Heart right ventricle (tissue), 16 donors: ENCODE results near the gene SESN3. TPM values are rescaled to one million over a fixed set of nuclear protein-coding genes. Genes with fewer than 3 reads are reported as not detected.
A peak's percentile ranks its signal among the peaks of the same experiment; 100 is the strongest.

Experiments used
- ATAC-seq, 8 donors: fragments of 200-7000 bp; cut with Tn5 transposase; one replicate each; pipeline ENCODE4 v1.9.1; 2020; ENCODE audit warnings: mild to moderate bottlenecking in 8 of 8, moderate library complexity in 8 of 8, moderate number of reproducible peaks in 1 of 8
- DNase-seq, 2 donors: peaks; one replicate each; pipeline ENCODE4 v3.0.0-alpha.2; 2020
- H3K27ac ChIP-seq, 10 donors: fragments of 200-600 bp; sonication (generic) in 2 of 10; one replicate each; pipeline versions ENCODE4 v1.5.0 to v1.8.0; 2020 to 2022; ENCODE audit warnings: mild to moderate bottlenecking in 3 of 10
- H3K27me3 ChIP-seq, 7 donors: fragments of 200-600 bp; one replicate each; pipeline ENCODE4 v1.8.0; 2021 to 2022; ENCODE audit warnings: mild to moderate bottlenecking in 2 of 7
- H3K36me3 ChIP-seq, 9 donors: fragments of 200-600 bp; sonication (generic) in 1 of 9; one replicate each; pipeline versions ENCODE4 v1.5.0 to v1.8.0; 2020 to 2022; ENCODE audit warnings: mild to moderate bottlenecking in 2 of 9
- H3K4me1 ChIP-seq, 9 donors: fragments of 200-600 bp; sonication (generic) in 1 of 9; one replicate each; pipeline versions ENCODE4 v1.5.0 to v1.8.0; 2020 to 2022; ENCODE audit warnings: mild to moderate bottlenecking in 4 of 9
- H3K4me3 ChIP-seq, 10 donors: fragments of 200-600 bp; sonication (generic) in 2 of 10; one replicate each; pipeline versions ENCODE4 v1.5.0 to v1.8.0; 2020 to 2022; ENCODE audit warnings: mild to moderate bottlenecking in 7 of 10, moderate library complexity in 2 of 10
- H3K9me3 ChIP-seq, 11 donors: fragments of 200-600 bp in 10 of 11; sonication (generic) in 2 of 11; one replicate each; pipeline versions ENCODE4 v1.5.0 to v1.8.0; 2013 to 2022; ENCODE audit warnings: mild to moderate bottlenecking in 2 of 11, control low read depth in 1 of 11, moderate library complexity in 1 of 11
- CTCF ChIP-seq, 9 donors: fragments of 200-600 bp; sonication (generic) in 2 of 9; IDR thresholded peaks; one replicate each; pipeline versions ENCODE4 v1.5.0 to v1.8.0; 2021 to 2022; ENCODE audit warnings: antibody characterized with exemption in 9 of 9, mild to moderate bottlenecking in 5 of 9, moderate library complexity in 1 of 9
- WGBS, 2 donors: extraction: QIAGEN DNeasy Blood & Tissue Kit; methylation state at CpG; one replicate each; pipeline ENCODE4 v1.1.7; 2013; ENCODE audit warnings: inconsistent platforms in 1 of 2; 5-methylcytosine and 5-hydroxymethylcytosine counted together
- intact Hi-C, 10 donors: fragments of 100-400 bp; cut with DNase I; formaldehyde crosslinking; loops; one replicate each; pipeline versions ENCODE4 v1.11.1 to v1.14.2; 2022
- polyA plus RNA-seq, 2 donors: library from polyadenylated mRNA; stranded (reverse); fragments of 200-250 nt; gene quantifications; one replicate each; pipeline ENCODE4 v1.2.3, GENCODE V29; 2013
- total RNA-seq, 10 donors: library from RNA; stranded (reverse); fragmentation: NEBNext Ultra II Directional in 3 of 10; extraction: Animal tissue kit (Norgen Biotek cat#: 25700) in 3 of 10; gene quantifications; one replicate each; pipeline versions ENCODE4 v1.2.1 to v1.2.4, GENCODE V29; 2021 to 2023
- donor health status: Arrhythmogenic right ventricular cardiomyopathy.
- donor health status: ischemic (EF 13 %, LVEDD 7.1; RV severe dilation, severe dysfunction).
- donor health status: healthy with polysubstance abuse.
- donor health status: DM: no; HTN: yes; CAD: no.
- donor health status: DM: no; HTN: no; CAD: no.
- donor health status: ischemic (EF 25% LVEDD 6.9; RV normal size, moderate dysfunction).
- donor health status: ischemic (EF 25% LVEDD 5.7; RV mildly dilated, moderate dysfunction).
- donor health status: healthy.
- donor health status: DM: yes; HTN: yes; CAD: no.
- donor health status: Ischemic cardiomyopathy.
- donor health status: ischemic (EF 35%, LVEDD 5.7; RV mildly dilated, moderate dysfunction).
- donor health status: nonischemic (EF 11% LVEDD 7.7; RV severe dilation, severe dysfunction).
- donor health status: DM: yes; HTN: yes; CAD: no.
- donor health status: PGD.
- donor health status: ischemic (EF 29% LVEDD 5.4; RV normal size, mild dysfunction).
- donor health status: nonischemic (EF 23%, LVEDD 6.1; RV moderate dilation, normal function).

The SESN3 gene
- total and polyA plus RNA-seq, 12 donors, result 0.65 to 15.4 (median 9.0) TPM

- Histone ChIP-seq H3K27ac (no peak overlapping the region), H3K4me1 (peaks cover 0 to 23% (median 0%) of the 10 kb centered on the region in 9 donors), H3K4me3 (no peak overlapping the region), H3K27me3 (no peaks in the 10 kb centered on the region), H3K36me3 (no peaks in the 10 kb centered on the region), H3K9me3 (no peaks in the 10 kb centered on the region)
- no peak for TF ChIP-seq CTCF (IDR thresholded peaks at IDR 0.05)
- intact Hi-C loops, result no loop called here
- 54% methylated on average over 1 of the region's 1 CpG for WGBS, 2 donors
- DNase-seq (no peak), ATAC-seq (no peak)
Observed at GRCh38 chr11:95247127-95247684, 16.2 kb upstream of the SESN3 start.

- Histone ChIP-seq H3K4me1 (peaks cover 0 to 37% (median 0%) of the 10 kb centered on the region in 9 donors), H3K27ac (no peak overlapping the region), H3K4me3 (no peak overlapping the region), H3K36me3 (no peaks in the 10 kb centered on the region), H3K27me3 (no peaks in the 10 kb centered on the region), H3K9me3 (no peaks in the 10 kb centered on the region)
- DNase-seq (no peak), ATAC-seq (no peak)
- intact Hi-C loops, result no loop called here
- TF ChIP-seq CTCF (IDR thresholded peaks at IDR 0.05), result no peak
- 98 to 100% methylated on average over 1 of the region's 1 CpG for WGBS, 2 donors
Observed at GRCh38 chr11:95245581-95245980, 14.6 kb upstream of the SESN3 start.

- Histone ChIP-seq H3K36me3 (no peaks in the 10 kb centered on the region), H3K9me3 (no peaks in the 10 kb centered on the region), H3K4me1 (peaks cover 0 to 37% (median 0%) of the 10 kb centered on the region in 9 donors), H3K4me3 (no peak overlapping the region), H3K27ac (no peak overlapping the region), H3K27me3 (no peaks in the 10 kb centered on the region)
- intact Hi-C loops, result no loop called here
- no peak for TF ChIP-seq CTCF (IDR thresholded peaks at IDR 0.05)
- no peak for DNase-seq
- WGBS, 2 donors, result 58 to 62% methylated on average over 3 of the region's 3 CpGs
- ATAC-seq, result peak in 1 of 8 donors; percentile 35
Observed at GRCh38 chr11:95245038-95245437, 14.0 kb upstream of the SESN3 start.

- H3K36me3 ChIP-seq, result no peaks in the 10 kb centered on the region
- DNase-seq (no peak), ATAC-seq (no peak)
- H3K4me1 ChIP-seq, result peaks cover 0 to 31% (median 0%) of the 10 kb centered on the region in 9 donors
- 83 to 89% methylated on average over 2 of the region's 2 CpGs for WGBS, 2 donors
- H3K27me3 ChIP-seq, result no peaks in the 10 kb centered on the region
- H3K9me3 ChIP-seq, result no peaks in the 10 kb centered on the region
- intact Hi-C loops, result no loop called here
- no peak overlapping the region for H3K27ac ChIP-seq
- no peak overlapping the region for H3K4me3 ChIP-seq
- TF ChIP-seq CTCF (IDR thresholded peaks at IDR 0.05), result no peak
Observed at GRCh38 chr11:95243673-95244072, 12.7 kb upstream of the SESN3 start.
